ENCODE measurements around the gene DNAH6.

DNA sequence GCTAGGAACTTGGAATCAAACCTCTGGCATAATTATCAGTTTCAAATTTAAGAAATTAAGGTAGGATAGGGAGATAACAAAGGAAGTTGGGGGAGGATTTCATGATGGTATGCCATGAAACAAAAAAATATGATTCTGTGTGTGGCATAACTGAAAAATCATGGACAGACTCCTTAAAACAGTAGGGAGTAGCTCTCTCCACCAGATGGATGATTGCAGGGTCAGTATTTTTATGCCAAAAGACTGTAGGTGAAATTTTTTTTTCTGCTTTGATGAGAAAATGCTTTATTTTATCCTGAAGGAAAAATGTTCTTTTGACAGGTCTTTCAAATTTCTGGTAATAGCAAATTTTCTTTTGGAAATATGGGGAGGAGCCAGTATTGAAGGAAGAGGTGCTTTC is 270.3 kb downstream of the DNAH6 start:
- TF ChIP-seq, protein P1, sequence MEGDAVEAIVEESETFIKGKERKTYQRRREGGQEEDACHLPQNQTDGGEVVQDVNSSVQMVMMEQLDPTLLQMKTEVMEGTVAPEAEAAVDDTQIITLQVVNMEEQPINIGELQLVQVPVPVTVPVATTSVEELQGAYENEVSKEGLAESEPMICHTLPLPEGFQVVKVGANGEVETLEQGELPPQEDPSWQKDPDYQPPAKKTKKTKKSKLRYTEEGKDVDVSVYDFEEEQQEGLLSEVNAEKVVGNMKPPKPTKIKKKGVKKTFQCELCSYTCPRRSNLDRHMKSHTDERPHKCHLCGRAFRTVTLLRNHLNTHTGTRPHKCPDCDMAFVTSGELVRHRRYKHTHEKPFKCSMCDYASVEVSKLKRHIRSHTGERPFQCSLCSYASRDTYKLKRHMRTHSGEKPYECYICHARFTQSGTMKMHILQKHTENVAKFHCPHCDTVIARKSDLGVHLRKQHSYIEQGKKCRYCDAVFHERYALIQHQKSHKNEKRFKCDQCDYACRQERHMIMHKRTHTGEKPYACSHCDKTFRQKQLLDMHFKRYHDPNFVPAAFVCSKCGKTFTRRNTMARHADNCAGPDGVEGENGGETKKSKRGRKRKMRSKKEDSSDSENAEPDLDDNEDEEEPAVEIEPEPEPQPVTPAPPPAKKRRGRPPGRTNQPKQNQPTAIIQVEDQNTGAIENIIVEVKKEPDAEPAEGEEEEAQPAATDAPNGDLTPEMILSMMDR (IDR thresholded peaks at IDR 0.05; ENCODE audit: low read depth, low read length): no peak
- no peak for TF ChIP-seq MYC (IDR thresholded peaks at IDR 0.05; ENCODE audit: low read depth, low read length)

Measured in NB4 (cell line).